Measurements from ENCODE around the gene TNFAIP2.

The TNFAIP2 gene

GRCh38 chr14:103123634-103124500 is 606 bp downstream of the TNFAIP2 start:
- DNase-seq = no peak

DNA sequence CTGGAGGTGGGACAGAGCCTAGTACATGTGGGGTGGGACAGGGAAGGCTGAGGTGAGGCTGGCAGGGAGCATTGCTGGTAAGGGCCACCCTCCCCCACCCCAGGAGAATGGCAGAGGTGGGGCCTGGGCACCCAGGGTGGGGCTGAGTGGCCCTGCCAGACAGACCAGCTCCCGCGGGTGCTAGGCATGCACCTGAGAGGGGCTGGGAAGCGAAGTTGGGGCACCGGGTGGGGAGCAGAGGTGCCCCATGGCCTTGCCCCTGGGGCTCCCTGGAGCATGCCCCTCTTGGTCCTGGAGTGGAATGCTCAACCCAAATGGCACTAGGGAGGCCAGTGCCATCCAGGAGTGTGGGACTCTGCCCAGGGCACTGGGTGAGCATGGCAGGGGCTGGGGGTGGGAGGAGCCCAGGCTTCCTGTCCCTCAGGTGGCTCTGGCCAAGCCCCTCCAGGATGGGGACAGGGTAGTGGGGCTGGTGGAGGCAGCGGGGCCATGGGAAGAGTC is 1.3 kb downstream of the TNFAIP2 start:
- DNase-seq = no peak

DNA sequence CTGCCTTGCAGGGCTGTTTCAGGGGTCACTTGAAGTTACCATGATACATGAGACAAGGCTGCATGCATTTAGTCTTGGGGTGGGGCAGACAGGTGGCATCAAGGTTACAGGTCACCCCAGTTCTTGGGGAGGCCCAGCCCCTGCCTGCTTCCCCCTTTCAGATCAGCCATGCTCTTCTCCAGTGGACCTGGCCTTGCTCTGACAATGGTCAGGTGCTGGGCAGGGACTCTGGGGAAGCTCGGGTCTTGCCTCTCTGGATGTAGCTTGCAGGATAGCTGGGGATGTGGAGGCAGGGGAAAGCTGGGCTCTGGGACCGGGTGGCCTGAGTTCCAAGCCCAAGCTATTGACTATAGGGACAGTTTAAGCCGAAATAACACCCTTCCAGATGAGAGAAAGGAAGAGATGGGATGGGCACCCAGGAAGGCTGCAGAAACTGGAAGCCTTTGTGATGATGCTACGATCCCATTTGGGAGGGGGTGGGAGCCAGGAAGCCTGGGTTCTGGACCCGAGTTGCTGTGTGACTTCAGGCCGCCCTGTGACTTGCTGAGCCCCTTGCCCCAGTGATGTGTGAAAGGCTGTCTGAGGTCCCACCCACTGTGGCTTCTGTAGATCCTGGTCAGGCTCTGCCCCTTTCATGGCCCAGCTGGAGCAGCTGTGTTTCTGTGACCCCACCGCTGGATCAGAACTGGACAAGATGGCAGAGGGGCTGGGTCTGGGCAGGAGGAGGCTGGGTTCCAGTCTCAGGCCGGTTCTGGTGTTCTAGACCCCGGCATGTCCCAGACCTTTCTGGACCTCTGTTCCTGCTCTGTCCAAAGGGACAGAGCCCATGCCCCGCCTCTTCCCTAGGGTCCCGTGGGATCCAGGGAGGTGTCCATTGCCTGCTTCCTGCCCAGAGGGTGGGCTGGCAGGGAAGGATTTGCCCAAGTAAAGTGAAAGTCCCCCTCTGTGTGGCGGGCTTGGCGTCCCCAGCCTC is 2.1 kb downstream of the TNFAIP2 start:
- no peak for DNase-seq

DNA sequence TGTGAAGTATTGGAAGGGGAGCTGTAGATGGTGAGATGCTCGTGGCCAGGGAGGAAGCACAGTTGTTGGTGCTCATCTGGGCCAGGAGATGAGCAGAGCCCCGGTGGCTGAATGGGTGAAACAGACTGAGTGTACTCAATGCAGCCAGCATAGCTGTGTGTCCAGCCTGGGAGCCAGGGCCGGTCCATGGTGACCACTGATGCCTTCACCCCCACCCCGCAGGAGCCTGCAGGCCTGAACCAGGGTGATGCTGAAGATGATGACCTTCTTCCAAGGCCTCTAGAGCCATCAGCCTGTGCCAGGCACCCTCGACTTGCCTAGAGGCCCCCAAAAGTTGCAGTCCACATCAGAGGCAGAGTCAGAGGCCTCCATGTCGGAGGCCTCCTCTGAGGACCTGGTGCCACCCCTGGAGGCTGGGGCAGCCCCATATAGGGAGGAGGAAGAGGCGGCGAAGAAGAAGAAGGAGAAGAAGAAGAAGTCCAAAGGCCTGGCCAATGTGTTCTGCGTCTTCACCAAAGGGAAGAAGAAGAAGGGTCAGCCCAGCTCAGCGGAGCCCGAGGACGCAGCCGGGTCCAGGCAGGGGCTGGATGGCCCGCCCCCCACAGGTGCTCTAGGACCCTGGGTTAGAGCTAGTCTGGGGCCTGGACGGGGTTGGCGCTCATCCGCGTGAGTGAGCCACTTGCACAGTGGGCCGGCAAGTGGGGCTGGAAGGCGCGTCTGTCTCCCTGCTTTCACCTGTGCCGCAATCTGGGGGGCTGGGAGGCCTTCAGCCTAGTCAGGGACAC is 3.0 kb downstream of the TNFAIP2 start:
- DNase-seq = no peak

GRCh38 chr14:103126873-103127304 is 3.6 kb downstream of the TNFAIP2 start:
- DNase-seq = no peak

DNA sequence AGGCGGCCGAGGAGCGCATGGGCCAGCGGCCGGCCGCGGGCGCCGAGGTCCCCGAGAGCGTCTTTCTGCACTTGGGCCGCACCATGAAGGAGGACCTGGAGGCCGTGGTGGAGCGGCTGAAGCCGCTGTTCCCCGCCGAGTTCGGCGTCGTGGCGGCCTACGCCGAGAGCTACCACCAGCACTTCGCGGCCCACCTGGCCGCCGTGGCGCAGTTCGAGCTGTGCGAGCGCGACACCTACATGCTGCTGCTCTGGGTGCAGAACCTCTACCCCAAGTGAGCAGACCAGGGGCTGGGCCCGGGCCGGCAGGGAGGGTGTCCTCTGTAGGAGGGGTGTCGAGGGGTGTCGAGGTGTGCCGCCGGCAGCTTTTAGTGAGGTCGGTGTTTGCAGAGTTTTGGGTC is 4.1 kb downstream of the TNFAIP2 start:
- DNase-seq = no peak

DNA sequence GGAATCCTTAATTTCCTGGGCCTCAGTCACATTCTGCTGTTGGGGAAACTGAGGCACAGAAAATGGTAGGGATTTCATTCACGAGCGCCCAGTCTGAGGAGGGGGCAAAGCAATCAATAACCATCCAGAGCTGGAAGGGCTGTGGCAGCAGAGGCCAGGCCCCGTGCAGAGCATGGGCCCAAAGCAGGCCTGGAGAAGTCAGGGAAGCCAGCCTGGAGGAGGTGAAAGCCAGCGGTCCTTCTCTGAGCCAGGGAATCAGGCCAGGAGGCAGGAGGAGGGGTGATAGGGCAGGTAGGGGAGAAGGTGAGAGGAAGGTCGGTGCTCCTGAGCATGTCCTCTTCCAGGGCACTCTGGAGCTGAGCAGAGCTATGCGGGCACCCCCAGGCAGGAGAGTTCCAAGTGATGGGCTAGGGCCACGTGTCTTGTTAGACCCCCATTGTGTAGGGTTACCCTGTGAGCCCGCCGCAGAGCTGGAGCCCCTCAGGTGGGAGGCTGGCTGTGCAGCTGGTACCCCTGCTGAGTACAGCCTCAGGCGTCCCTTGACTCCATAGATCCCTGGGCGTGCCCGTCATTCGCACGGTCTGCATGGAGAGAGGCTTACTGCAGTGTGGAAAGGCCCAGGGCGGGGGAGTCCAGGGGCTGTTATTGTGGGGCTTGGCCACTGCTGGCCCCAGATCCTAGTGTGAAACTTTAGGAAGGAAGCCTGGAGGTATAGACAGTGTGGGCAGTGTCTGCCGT is 4.8 kb downstream of the TNFAIP2 start:
- DNase-seq = no peak

DNA sequence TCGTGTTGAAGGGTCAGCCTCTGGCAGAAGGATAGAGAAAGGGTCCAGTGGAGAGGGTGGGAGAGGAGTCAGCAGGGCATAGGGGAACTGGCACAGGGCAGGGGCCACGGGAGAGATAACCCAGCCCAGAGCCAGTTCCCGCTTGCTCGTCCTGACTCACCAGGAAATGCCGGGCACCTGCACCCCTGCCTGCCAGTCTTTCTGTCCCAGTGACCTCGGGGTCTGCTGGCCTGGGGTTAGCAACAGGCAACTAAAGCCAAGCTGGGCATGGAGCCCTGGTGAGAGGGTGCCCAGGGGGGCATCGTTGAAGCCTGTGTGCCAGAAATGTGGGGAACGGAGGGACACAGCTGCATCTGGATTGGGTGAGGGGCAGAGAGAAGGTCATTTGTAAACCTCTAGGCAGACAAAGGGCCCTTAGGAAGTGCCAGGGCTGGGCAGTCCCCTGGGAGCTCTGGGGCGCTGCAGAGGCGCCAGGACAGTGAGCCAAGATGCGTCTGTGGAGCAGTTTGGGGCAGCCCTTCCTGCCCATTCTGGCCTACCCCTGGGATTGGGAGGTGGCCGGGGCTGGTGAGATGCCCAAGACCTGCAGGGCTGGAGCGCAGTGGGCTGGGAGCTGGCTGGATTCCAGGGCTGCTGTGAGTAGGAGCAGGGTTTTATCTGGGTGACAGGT is 5.5 kb downstream of the TNFAIP2 start:
- no peak for DNase-seq

DNA sequence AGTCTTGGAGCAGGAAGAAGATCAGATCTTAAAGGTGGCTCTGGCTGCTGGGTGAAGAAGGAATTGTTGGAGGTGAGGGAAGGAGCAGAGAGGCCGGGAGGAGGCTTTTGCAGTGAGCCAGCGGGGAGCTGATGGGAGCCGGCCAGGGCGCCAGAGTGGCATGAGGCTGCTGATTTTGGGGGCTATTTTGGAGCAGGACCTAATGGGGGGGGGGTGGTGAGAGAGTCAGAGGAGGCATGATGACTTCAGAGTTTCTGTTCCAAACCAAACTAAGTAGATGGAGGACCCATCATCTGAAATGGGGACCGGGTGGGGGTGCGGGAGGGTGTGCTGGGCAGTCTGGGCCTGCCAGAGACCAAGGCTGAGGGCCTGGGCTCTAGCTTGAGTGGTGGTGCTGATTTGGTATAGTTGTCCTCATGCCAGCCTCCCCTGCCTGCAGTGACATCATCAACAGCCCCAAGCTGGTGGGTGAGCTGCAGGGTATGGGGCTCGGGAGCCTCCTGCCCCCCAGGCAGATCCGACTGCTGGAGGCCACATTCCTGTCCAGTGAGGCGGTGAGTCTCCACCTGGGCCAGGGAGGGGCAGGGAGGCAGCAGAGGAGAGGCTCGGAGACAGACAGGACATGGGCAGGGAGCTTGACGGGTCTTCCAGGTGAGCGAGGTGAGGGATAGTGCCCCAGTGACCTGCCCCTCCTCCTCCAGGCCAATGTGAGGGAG is 6.2 kb downstream of the TNFAIP2 start:
- DNase-seq = no peak

- DNase-seq = no peak
These were observed 6.9 kb downstream of the TNFAIP2 start for GRCh38 chr14:103130017-103130764.

DNA sequence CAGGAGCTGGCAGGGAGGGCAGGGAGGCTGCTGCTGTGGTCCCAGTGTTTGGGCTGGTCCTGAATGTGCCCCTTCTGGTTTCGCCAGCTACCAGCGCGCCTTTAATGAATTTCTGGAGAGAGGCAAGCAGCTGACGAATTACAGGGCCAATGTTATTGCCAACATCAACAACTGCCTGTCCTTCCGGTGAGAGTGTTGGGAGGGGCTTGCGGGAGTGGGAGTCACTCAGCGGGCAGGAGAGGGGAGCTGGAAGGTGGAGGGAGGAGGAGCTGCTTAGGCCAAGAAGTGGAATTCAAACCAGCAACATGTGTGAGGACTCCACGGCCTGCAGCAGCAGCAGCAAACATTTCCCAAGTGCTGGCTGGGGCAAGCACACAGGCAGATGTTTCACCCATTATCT is 7.7 kb downstream of the TNFAIP2 start:
- no peak for DNase-seq

- DNase-seq = no peak
These were observed 8.3 kb downstream of the TNFAIP2 start for GRCh38 chr14:103131580-103131979.

DNA sequence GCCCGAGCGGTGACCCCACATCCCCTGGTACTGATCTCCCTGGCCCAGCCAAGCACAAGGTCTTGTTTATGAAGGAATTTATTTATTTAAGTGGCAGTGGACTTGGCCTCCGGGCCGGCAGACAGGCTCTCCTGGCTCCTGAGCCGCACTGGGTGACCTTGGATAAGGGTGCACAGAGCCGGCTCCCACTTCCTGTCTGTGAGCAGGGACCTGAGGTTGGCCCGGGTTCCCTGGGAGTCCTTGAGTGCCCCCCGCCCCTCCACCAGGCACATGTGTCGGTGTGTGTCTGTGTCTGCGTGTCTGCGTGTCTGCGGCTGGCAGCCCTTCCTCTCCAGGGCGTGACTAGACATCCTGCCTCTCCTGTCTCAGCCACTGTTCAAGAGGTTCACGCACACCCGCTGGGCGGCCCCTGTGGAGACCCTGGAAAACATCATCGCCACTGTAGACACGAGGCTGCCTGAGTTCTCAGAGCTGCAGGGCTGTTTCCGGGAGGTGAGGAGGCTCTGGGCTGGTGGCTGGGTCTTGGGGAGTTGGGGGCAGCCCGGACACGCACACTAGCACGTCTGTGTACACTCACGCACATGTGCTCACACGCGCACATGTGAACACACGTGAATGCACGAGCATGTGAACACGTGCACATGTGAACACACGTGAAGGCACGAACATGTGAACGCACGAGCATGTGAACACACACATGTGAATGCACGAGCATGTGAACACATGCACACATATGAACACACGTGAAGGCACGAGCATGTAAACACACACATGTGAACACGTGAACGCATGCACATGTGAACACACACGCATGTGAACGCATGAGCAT is 9.3 kb downstream of the TNFAIP2 start:
- DNase-seq = no peak

DNA sequence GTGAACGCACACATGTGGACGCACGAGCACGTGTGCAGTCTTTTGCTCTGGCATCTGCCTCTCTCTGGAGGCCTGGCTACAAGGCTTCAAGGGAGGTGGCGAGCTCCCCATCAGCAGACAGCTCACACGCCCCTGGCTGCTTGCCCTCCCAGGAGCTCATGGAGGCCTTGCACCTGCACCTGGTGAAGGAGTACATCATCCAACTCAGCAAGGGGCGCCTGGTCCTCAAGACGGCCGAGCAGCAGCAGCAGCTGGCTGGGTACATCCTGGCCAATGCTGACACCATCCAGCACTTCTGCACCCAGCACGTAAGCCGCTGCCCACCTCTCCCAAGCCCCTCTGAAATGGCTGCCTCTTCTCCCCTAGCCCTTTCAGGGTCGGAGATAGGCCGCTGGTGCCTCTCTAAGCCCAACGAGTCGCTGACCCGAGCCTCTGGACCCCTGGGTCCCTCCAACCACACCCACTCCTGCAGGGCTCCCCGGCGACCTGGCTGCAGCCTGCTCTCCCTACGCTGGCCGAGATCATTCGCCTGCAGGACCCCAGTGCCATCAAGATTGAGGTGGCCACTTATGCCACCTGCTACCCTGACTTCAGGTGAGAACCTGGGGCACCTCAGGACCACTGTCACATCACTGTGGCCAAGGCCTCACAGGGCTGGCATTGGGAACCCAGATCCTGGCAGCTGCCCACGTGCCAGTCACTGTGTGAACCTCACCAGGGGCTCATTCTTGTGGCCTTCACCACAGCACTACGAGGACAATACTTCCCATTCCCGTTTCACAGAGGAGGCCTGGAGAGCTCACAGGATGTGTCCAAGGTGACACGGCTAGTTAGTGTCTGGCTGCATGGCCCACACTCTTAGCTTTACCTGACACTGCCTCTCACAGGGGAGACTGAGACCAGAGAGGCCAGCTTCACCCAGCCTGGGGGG is 10.2 kb downstream of the TNFAIP2 start:
- DNase-seq = no peak

DNA sequence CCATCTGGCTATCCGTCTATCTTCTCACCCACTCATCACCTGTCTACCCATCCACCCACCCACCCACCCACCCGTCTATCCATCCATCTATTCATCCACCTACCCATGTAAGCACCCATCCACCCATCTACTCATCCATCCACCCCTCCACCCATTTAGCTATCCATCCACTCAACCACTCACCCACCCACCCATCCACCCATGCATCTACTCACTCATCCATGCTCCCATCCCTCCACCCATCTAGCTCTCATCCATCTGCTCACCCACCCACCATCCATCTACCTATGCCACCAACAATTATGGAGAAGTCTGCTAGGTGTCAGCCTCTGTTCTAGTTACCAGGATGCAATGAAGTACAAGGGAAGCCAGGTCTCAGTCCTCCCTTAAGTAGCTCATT is 11.1 kb downstream of the TNFAIP2 start:
- no peak for DNase-seq

- no peak for DNase-seq
These were observed 11.7 kb downstream of the TNFAIP2 start for GRCh38 chr14:103134919-103135318.

DNA sequence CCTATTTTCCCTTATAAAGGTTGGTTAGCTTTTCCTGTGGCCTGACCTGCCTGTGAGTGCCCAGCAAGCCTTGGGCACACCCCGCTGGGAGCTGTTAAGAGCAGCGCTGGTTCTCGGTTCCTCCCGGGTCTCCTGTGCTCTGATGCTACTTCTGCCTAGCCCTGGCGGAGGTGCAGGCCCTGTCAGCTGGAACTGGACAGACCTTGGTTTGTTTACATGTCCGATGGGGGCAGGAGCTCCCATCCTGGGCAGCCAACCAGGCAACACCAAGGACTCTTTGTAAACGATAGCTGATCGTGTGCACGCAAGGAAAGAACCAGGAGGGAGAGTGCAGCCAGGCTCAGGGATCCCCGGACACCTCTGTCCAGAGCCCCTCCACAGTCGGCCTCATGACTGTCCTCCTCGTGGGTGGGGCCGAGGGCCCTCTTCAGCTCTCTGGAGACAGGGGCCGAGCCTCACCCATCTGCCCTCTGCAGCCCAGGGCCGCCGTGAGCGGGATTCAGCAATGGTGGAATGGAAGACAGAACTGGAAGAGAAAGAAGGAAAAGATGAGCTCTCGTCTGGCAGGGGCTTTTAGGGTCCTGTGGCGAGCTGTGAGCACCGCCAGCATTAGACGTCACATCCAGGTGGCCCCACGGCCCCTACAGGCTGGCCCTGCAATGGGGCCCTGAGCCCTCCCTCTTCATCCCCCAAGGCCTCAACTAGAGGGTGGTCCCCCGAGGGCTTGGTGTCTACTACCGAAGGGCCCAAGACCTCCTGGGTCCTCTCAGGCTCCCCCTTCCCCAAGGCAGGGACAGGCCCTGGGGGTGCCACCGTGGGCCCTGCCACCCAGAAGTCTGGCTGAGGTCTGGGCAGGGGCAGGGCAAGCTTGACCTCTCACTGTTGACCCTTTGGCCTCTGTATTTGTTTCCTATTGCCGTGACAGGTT is 12.3 kb downstream of the TNFAIP2 start:
- no peak for DNase-seq
